Measurements from ENCODE around the gene DGCR2.

- no peak for TF ChIP-seq POLR2A (IDR thresholded peaks at IDR 0.05; ENCODE audit: low read depth, low read length)
- TF ChIP-seq NR2C2 (IDR thresholded peaks at IDR 0.05; ENCODE audit: borderline replicate concordance, control insufficient read depth, insufficient read length, low read depth), result no peak
- no peak for TF ChIP-seq YY1 (IDR thresholded peaks at IDR 0.05; ENCODE audit: low read depth, low read length)
- no peak for TF ChIP-seq CTCF (IDR thresholded peaks at IDR 0.05 in 2 of 3, conservative IDR thresholded peaks at IDR 0.05 in 1 of 3; ENCODE audit: control insufficient read depth in 2 of 3, extremely low read depth in 1 of 3, insufficient read depth in 1 of 3, low read depth in 3 of 3, low read length in 3 of 3)
- TF ChIP-seq USF2 (IDR thresholded peaks at IDR 0.05; ENCODE audit: borderline replicate concordance, low read depth, low read length), result no peak
- no peak for TF ChIP-seq ZNF274 (IDR thresholded peaks at IDR 0.05; ENCODE audit: insufficient read depth, insufficient read length)
- TF ChIP-seq ESRRA (IDR thresholded peaks at IDR 0.05; ENCODE audit: low read length), result no peak
- no peak for TF ChIP-seq REST (IDR thresholded peaks at IDR 0.05; ENCODE audit: low read depth, low read length)
- no peak for TF ChIP-seq HDAC2 (IDR thresholded peaks at IDR 0.05)
- TF ChIP-seq MTA2 (IDR thresholded peaks at IDR 0.05; ENCODE audit: low read depth), result no peak
- TF ChIP-seq CHD2 (IDR thresholded peaks at IDR 0.05; ENCODE audit: borderline replicate concordance, low read depth, low read length), result no peak
- no peak for TF ChIP-seq EP300 (IDR thresholded peaks at IDR 0.05; ENCODE audit: borderline replicate concordance in 1 of 2, control insufficient read depth in 1 of 2, low read depth in 2 of 2, low read length in 2 of 2)
Observed at GRCh38 chr22:19086896-19087295, 35.3 kb downstream of the DGCR2 start.
